Activated naive CD8-positive, alpha-beta T cell treated with anti-CD3 and anti-CD28 coated beads, Interleukin-2, amount 50 U/mL, for 16 hours (primary cell): ENCODE measurements around the gene CADM4.

Experiments used
- DNase-seq: peaks from one replicate; pipeline ENCODE4 v3.0.0-alpha.2; 2020; ENCODE audit warnings: low read depth, low spot score

Gene CADM4

DNA sequence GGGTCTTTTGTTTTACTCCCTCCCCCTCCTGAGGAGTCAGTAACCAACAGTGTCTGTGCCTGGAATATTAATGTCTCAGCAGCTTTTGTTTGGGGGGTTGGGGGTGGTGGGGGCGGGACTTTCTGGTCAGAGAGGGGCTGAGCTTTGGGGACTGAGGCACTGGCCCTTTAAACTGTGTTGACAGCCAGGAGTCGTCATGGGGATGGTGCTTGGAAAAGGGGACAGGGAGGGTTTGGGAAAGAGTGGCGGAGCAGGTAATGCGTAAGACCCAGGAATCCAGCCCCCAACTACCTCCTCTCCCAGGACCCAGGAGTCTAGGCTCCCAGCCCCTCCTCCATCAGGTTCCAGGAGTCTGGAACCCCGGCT lies 5.2 kb downstream of the CADM4 start:
- no peak for DNase-seq

- DNase-seq = no peak
Observed at GRCh38 chr19:43634068-43634467, 5.6 kb downstream of the CADM4 start.

DNA sequence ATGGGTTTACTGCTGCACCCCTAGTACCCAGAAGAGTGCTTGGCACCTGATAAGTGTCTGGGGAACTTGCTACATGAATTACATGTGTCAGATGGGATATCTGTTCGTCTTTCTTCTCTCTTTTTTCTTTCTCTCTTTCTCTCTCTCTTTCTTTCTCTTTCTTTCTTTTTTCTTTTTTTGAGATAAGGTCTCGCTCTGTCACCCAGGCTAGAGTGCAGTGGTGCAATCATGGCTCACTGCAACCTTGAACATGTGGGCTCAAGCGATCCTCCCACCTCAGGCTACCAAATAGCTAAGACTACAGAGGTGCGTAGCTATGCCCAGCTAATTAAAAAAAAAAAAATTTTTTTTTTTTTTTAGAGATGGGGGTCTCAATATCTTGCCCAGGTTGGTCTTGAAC lies 6.1 kb downstream of the CADM4 start:
- no peak for DNase-seq

GRCh38 chr19:43631491-43631890 lies 8.2 kb downstream of the CADM4 start:
- no peak for DNase-seq

DNA sequence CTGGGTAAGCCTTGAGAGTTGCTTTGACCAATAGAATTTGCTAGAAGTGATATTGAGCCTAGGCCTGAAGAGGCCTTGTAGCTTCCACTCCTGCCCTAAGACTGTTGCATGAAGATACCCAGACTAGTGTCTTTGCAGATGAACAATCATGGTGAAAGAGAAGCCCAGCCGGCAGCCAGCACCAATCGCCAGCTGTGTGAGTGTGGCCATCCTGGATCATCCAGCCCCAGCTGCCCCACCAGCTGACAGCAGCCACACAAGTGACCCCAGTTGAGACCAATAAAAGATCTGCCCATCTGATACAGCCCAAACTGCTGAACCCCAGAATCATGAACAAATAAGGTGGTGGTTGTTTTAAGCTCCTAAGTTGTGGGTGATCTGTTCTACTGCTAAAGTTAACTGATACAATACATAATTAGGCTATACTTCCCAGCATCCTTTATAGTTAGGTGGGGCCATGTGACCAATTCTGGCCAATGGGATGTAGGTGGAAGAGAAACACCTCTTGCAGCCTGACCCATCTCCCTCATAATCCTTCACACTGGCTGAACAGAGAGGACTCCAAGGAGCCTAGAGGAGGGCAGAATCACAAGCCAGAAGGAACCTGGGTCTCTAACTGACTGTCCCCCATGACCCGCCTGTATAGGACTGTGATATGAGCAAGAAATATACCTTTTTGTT lies 10.9 kb downstream of the CADM4 start:
- no peak for DNase-seq

DNA sequence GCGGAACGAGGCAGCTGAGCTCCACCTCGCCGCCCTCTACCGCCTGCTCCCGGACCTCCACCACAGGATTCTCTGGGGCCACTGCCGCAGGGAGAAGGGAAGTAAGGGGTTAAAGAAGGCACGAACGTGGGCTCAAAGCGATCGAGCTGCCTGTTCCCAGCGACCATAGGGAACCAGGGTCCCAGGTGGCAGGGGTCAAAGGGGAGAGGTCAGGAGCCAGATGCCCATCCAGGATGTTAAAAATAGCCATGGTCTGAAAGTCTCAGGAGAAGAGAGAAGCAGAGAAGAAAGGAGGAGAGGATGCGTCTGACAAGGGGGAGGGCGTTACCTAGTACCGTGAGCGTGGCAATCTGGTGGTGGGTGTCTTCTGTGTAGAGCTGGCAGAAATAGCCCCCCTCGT lies 12.8 kb downstream of the CADM4 start:
- no peak for DNase-seq

GRCh38 chr19:43625918-43626579 lies 13.6 kb downstream of the CADM4 start:
- DNase-seq = no peak

GRCh38 chr19:43624933-43625332 lies 14.7 kb downstream of the CADM4 start:
- peak; percentile 70 for DNase-seq

DNA sequence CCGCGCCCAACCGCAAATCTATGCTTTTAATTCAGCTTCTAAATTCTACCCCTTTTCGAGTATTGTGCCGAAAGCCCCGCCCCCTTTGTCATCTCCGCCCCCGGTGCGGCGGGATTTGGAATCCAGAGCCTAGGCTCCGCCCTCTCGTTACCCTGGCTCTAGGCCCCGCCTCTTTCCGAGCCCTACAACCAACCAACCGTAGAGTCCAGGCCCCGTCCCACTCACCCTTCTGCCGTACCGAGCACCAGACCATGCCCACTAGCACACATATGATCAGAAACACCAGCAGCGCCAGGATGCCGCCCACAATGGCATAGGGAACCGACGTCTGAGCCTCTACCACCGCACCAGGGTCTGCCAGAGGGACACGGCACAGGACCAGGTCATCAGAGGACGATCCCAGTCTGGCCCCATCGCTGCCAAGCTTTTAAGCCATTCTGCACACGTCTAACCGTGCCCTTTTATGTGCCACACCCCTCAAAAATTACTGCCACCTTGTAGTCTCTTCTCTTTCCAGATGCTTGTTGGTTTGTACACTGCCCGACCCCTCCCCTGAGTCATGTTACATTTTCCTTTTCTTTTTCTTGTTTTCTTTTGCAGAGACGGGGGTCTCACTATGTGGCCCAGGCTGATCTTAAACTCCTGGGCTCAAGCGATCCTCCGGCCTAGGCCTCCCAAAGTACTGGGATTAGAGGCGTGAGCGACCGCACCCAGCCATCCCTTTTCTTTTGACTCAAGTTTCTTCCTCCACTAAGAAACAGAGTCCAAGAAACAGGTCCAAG lies 15.6 kb downstream of the CADM4 start:
- no peak for DNase-seq

DNA sequence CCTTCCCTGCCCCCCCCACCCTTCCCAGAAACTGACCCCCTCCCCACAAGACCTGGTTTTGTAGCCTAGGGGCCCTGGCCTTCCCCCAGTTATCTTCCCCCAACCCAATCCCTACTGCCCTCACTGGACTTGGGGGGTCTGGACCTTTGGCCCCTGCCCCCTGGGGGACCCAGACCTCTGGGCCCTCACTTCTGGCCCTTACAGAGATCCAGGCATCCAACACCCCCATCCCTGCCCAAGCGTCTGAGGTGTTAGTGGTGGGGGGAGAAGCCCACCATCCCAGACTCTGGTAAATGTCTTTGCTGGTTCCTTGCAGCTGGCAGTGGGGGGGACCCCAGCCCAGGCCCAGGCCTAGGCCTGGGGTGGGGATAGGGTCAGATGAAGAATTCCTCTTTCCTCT lies 16.7 kb downstream of the CADM4 start:
- no peak for DNase-seq

DNA sequence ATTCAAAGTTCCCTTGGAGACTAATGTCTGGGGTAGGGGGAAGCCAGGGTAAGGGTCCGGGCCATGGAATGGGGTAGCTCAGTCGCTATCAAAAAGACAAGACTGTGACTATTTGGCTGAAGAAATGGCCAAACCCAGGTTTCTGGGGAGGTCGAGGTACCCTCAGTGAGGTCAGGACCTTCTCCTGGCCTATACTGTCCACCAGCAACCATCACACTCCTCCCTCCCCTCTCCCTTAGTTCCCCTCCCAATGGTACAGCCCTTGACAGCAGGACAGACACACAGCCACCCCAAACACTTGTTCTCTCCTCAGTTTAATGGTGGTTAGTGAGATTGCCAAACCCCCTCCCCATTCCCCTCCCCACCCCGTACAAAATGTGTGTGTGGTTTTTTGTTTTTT lies 17.6 kb downstream of the CADM4 start:
- no peak for DNase-seq

GRCh38 chr19:43620061-43621001 lies 19.3 kb downstream of the CADM4 start:
- peak; percentile 70 for DNase-seq

DNA sequence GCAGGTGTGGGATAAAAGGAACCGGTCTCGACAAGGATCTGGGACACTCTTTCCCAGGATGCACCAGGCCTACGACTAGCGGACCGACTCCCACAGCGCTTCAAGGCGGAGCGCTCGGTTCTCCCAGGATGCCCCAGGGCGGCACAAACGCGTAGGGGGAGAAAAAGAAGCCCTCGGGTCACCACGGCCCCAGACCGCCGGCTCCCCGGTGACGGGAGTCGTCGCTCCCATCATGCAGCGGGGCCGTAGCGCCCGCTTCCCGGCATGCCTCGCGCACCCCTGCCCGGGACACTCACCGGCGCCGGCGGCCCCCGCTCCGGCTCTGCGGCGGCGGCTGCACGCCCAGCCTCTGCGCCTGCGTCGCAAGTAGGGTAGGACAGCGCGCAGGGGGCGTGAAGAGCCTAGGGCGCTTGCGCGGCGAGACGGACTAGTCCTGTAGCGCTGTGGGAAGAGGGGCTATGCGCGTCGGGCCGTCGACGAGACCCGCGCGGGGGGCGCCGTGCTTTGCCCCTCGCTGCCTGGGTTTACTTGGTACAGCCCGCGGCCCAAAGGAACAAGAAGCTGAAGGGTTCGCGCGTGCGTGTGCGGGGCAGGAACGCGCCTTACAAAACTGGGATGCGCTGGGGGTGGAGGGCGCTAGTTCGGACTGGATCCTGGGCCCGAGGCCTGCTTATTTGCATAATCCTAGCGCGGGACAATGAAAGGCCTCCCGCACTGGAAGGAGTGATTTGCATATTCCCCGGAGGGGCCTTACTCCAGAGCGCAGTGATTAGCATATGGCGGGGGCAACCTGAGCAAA lies 20.2 kb downstream of the CADM4 start, which contains the start of gene ZNF428:
Gene ZNF428, minus strand, starts transcription at position 368 of the 799 bp plus-strand sequence. CDS start 5,325 bp downstream, outside the sequence.
- peak; percentile 73 for DNase-seq

DNA sequence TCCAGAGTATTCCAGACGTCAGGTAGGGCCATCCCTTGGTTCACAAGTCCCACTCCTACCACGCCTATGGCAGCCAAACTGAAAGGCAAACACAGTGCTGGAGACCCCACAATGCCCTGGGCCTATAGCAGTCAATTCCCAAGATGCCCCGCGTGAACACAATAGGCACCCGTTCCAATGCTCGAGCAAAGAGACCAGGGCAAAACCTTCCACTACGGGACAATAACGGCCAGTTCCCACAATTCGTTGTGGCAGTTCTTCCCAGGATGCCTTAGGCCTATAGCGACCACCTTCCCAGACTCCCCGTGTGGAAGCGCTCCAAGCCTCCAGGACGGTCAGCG lies 20.8 kb downstream of the CADM4 start:
- DNase-seq = no peak

DNA sequence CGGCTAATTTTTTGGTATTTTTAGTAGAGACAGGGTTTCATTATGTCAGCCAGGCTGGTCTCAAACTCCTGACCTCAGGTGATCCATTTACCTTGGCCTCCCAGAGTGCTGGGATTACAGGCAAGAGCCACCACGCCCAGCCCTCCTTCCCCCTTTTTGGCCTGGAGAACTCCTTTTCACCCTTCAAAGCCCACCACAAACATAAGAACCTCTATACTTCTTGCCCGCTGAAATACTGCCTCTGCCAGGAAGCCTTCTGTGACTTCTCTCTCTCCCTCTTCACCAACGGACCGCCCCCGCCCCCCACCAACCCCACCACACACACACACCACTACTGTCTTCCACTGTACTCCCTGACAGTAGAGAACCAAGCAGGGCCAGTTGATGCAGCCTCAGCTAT lies 22.7 kb downstream of the CADM4 start:
- no peak for DNase-seq

DNA sequence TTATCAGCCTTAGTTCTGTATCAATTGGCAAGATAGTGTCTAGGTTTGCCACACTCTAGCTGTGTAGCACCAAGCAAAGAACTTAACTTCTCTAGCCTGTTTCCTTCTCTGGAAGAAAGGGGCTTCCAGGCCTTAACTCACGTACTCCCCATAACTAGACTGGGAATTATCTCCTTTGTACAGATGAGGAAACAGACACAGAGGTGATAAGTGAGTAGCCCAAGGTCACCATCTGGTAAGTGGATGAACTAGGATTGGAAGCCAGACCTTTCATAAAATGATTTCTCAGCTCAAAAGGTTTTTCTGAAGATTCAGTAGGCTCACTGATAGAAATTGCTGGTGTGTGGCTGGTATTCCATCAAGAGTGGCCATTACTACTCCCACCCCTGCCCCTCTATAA lies 23.3 kb downstream of the CADM4 start:
- no peak for DNase-seq

- no peak for DNase-seq
Observed at GRCh38 chr19:43612374-43612773, 27.3 kb downstream of the CADM4 start.

DNA sequence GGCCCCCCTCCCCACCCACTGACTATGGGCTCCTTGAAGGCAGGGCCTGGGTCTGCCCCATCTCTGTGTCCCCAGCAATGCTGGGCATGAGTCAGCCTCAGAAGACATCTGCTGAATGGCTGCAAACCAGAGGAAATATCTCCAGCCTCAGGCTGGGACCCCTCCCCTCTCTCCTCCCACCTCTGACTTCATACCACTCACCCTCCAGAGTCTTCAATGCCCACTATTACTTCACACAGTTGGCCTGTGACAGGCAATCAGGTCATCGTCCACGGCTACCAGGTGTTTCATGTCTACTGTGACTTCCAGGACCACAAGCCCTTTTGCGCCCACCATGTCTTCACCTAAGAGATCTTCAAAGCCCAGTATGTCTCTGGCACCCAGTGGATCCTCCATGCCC lies 27.9 kb downstream of the CADM4 start, which contains the start of gene SRRM5:
Gene SRRM5, plus strand, starts transcription at position 301 of the 400 bp plus-strand sequence. Its CDS starts 34 bp downstream, at position 335.
- no peak for DNase-seq

- no peak for DNase-seq
Observed at GRCh38 chr19:43610493-43610892, 29.2 kb downstream of the CADM4 start.

GRCh38 chr19:43609872-43610271 lies 29.8 kb downstream of the CADM4 start:
- DNase-seq = no peak
